Trophoblast cell (in vitro differentiated cells and primary cell): ENCODE data around the gene TSEN54.

Experiments
- DNase-seq, 2 donors: peaks; one replicate each; pipeline ENCODE4 v3.0.0-alpha.2; 2016
- H2AFZ ChIP-seq: 2 replicates; pipeline ENCODE4 v1.6.1; 2013; ENCODE audit warnings: low read length, moderate library complexity, mild to moderate bottlenecking; ENCODE audit not compliant: insufficient read depth, poor library complexity
- H2AK5ac ChIP-seq: 2 replicates; pipeline ENCODE4 v1.6.1; 2013; ENCODE audit warnings: mild to moderate bottlenecking, low read length
- H2BK120ac ChIP-seq: 2 replicates; pipeline ENCODE4 v1.6.1; 2013; ENCODE audit warnings: low read length, mild to moderate bottlenecking, moderate library complexity; ENCODE audit not compliant: insufficient read depth, poor library complexity
- H2BK12ac ChIP-seq: 2 replicates; pipeline ENCODE4 v1.6.1; 2013; ENCODE audit warnings: mild to moderate bottlenecking, low read length, moderate library complexity
- H2BK5ac ChIP-seq: 2 replicates; pipeline ENCODE4 v1.6.1; 2013; ENCODE audit warnings: low read length, low read depth, moderate library complexity, mild to moderate bottlenecking; ENCODE audit not compliant: poor library complexity
- H3K14ac ChIP-seq: 2 replicates; pipeline ENCODE4 v1.6.1; 2013; ENCODE audit warnings: mild to moderate bottlenecking, low read length
- H3K18ac ChIP-seq: 2 replicates; pipeline ENCODE4 v1.6.1; 2013; ENCODE audit warnings: mild to moderate bottlenecking, low read length
- H3K23ac ChIP-seq: 2 replicates; pipeline ENCODE4 v1.6.1; 2013; ENCODE audit warnings: low read length
- H3K27ac ChIP-seq: 2 replicates; pipeline ENCODE4 v1.5.1; 2013; ENCODE audit warnings: low read depth, mild to moderate bottlenecking, inconsistent platforms, low read length, moderate library complexity
- H3K27me3 ChIP-seq: 2 replicates; pipeline ENCODE4 v1.6.1; 2013; ENCODE audit warnings: inconsistent platforms, mild to moderate bottlenecking, low read length, moderate library complexity; ENCODE audit not compliant: insufficient read depth
- H3K36me3 ChIP-seq, 2 experiments: 1 replicate in 1 of 2; 2 replicates in 1 of 2; pipeline ENCODE4 v1.6.1; 2013; ENCODE audit warnings: low read length in 2 of 2, mild to moderate bottlenecking in 2 of 2, moderate library complexity in 1 of 2; ENCODE audit not compliant: insufficient read depth in 2 of 2, control insufficient read depth in 1 of 2
- H3K4ac ChIP-seq: 2 replicates; pipeline ENCODE4 v1.6.1; 2013; ENCODE audit warnings: low read depth, mild to moderate bottlenecking, low read length, moderate library complexity
- H3K4me1 ChIP-seq, 2 experiments: 1 replicate in 1 of 2; 2 replicates in 1 of 2; pipeline ENCODE4 v1.6.1; 2013; ENCODE audit warnings: low read length in 2 of 2, mild to moderate bottlenecking in 2 of 2, moderate library complexity in 1 of 2; ENCODE audit not compliant: insufficient read depth in 2 of 2, control insufficient read depth in 1 of 2
- H3K4me2 ChIP-seq: 2 replicates; pipeline ENCODE4 v1.6.1; 2013; ENCODE audit warnings: inconsistent platforms, mild to moderate bottlenecking, low read length, moderate library complexity
- H3K4me3 ChIP-seq: 2 replicates; pipeline ENCODE4 v1.5.1; 2013; ENCODE audit warnings: mild to moderate bottlenecking, low read depth, low read length, inconsistent platforms
- H3K79me1 ChIP-seq: one replicate; pipeline ENCODE4 v1.6.1; 2013; ENCODE audit warnings: low read length
- H3K79me2 ChIP-seq: 2 replicates; pipeline ENCODE4 v1.6.1; 2013; ENCODE audit warnings: low read length, mild to moderate bottlenecking; ENCODE audit not compliant: control insufficient read depth, insufficient read depth, poor library complexity
- H3K9ac ChIP-seq: 2 replicates; pipeline ENCODE4 v1.6.1; 2013; ENCODE audit warnings: mild to moderate bottlenecking, low read length
- H3K9me3 ChIP-seq: 2 replicates; pipeline ENCODE4 v1.6.1; 2013; ENCODE audit warnings: low read depth, mild to moderate bottlenecking, control low read depth, inconsistent platforms, low read length; ENCODE audit not compliant: insufficient read depth
- H4K12ac ChIP-seq: 2 replicates; pipeline ENCODE4 v1.6.1; 2013; ENCODE audit warnings: low read depth, mild to moderate bottlenecking, low read length, moderate library complexity
- H4K8ac ChIP-seq: 2 replicates; pipeline ENCODE4 v1.6.1; 2013; ENCODE audit warnings: low read depth, mild to moderate bottlenecking, low read length, moderate library complexity
- H4K91ac ChIP-seq: one replicate; pipeline ENCODE4 v1.6.1; 2013; ENCODE audit warnings: low read depth, mild to moderate bottlenecking, low read length, moderate library complexity
- WGBS: extraction: QIAGEN DNeasy Blood & Tissue Kit; methylation state at CpG from one replicate; pipeline ENCODE4 v1.1.7; 2013; ENCODE audit warnings: missing lambda C conversion rate; ENCODE audit not compliant: insufficient read length, insufficient coverage; ENCODE audit errors: extremely low coverage; 5-methylcytosine and 5-hydroxymethylcytosine counted together

Gene TSEN54

GRCh38 chr17:75512926-75513640 is 3.2 kb upstream of the TSEN54 start:
- no CpG with 5 or more reads among the region's 10 CpGs for WGBS
- H4K12ac ChIP-seq = no peak overlapping the region
- peaks cover 14 to 18% of the 10 kb centered on the region in 2 experiments for H3K4me1 ChIP-seq
- H2BK12ac ChIP-seq = no peak overlapping the region
- H3K27ac ChIP-seq = no peak overlapping the region
- H3K36me3 ChIP-seq = peaks cover 7 to 24% of the 10 kb centered on the region in 2 experiments
- no peak overlapping the region for H2AK5ac ChIP-seq
- no peak overlapping the region for H2AFZ ChIP-seq
- H4K8ac ChIP-seq = no peak overlapping the region
- H3K9me3 ChIP-seq = no peaks in the 10 kb centered on the region
- H3K4me3 ChIP-seq = no peak overlapping the region
- no peak overlapping the region for H3K18ac ChIP-seq
- peaks cover 9% of the 10 kb centered on the region for H3K79me2 ChIP-seq
- no peak for DNase-seq
- H3K4me2 ChIP-seq = no peak overlapping the region
- H2BK5ac ChIP-seq = no peak overlapping the region
- no peaks in the 10 kb centered on the region for H3K27me3 ChIP-seq
- H3K79me1 ChIP-seq = peaks cover 10% of the 10 kb centered on the region
- H3K23ac ChIP-seq = no peak overlapping the region
- H3K9ac ChIP-seq = no peak overlapping the region
- no peak overlapping the region for H3K14ac ChIP-seq
- H4K91ac ChIP-seq = no peak overlapping the region
- peak overlapping the region; percentile 34 for H3K4ac ChIP-seq
- no peak overlapping the region for H2BK120ac ChIP-seq

DNA sequence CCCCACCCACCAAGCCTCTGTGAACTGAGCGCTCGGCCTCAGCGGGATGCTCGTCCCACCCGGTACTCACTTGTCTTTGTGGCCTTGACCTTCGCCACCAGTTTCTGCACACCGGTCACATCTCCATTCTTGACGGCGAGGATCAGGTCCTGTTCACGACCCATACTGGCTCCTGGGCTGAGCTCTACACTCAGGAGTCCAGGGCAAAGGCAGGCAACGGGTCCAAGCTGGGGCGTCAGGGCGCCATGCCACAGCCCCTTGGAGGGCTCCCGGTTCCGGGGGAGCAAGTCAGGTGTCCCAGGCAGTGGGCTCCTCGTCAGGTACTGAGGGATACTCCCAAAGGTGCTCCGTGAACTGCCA is 2.7 kb upstream of the TSEN54 start:
- Histone ChIP-seq H4K8ac (no peak overlapping the region), H3K79me2 (peaks cover 9% of the 10 kb centered on the region), H2AFZ (no peak overlapping the region), H3K9ac (no peak overlapping the region), H3K18ac (no peak overlapping the region), H3K4me2 (peak overlapping the region; percentile 88), H4K91ac (no peak overlapping the region), H3K4ac (peak overlapping the region; percentile 34), H3K9me3 (no peaks in the 10 kb centered on the region), H2BK5ac (no peak overlapping the region), H3K4me3 (no peak overlapping the region), H3K4me1 (peaks cover 14 to 18% of the 10 kb centered on the region in 2 experiments), H3K79me1 (peaks cover 10% of the 10 kb centered on the region), H2AK5ac (no peak overlapping the region), H3K27me3 (no peaks in the 10 kb centered on the region), H3K36me3 (peaks cover 7 to 20% of the 10 kb centered on the region in 2 experiments), H3K23ac (no peak overlapping the region), H2BK12ac (no peak overlapping the region), H3K27ac (no peak overlapping the region), H3K14ac (no peak overlapping the region), H2BK120ac (no peak overlapping the region), H4K12ac (peak overlapping the region; percentile 16)
- no peak for DNase-seq
- WGBS = no CpG with 5 or more reads among the region's 17 CpGs

GRCh38 chr17:75514299-75514918 is 1.9 kb upstream of the TSEN54 start:
- Histone ChIP-seq H4K12ac (no peak overlapping the region), H3K79me1 (peaks cover 10% of the 10 kb centered on the region), H3K23ac (no peak overlapping the region), H2AK5ac (peak overlapping the region; percentile 18), H2BK12ac (no peak overlapping the region), H3K27me3 (no peaks in the 10 kb centered on the region), H3K4me3 (peak overlapping the region; percentile 87), H4K8ac (no peak overlapping the region), H3K4me1 (peaks cover 14 to 18% of the 10 kb centered on the region in 2 experiments), H3K14ac (peak overlapping the region; percentile 82), H3K9me3 (no peaks in the 10 kb centered on the region), H3K79me2 (peaks cover 9% of the 10 kb centered on the region), H3K27ac (no peak overlapping the region), H2BK5ac (no peak overlapping the region), H3K18ac (peak overlapping the region; percentile 67), H4K91ac (peak overlapping the region; percentile 85), H2AFZ (no peak overlapping the region), H2BK120ac (no peak overlapping the region), H3K36me3 (peaks cover 7 to 14% of the 10 kb centered on the region in 2 experiments), H3K4ac (peak overlapping the region; percentile 66), H3K9ac (peak overlapping the region; percentile 89), H3K4me2 (peak overlapping the region; percentile 88)
- no CpG with 5 or more reads among the region's 15 CpGs for WGBS
- no peak for DNase-seq

DNA sequence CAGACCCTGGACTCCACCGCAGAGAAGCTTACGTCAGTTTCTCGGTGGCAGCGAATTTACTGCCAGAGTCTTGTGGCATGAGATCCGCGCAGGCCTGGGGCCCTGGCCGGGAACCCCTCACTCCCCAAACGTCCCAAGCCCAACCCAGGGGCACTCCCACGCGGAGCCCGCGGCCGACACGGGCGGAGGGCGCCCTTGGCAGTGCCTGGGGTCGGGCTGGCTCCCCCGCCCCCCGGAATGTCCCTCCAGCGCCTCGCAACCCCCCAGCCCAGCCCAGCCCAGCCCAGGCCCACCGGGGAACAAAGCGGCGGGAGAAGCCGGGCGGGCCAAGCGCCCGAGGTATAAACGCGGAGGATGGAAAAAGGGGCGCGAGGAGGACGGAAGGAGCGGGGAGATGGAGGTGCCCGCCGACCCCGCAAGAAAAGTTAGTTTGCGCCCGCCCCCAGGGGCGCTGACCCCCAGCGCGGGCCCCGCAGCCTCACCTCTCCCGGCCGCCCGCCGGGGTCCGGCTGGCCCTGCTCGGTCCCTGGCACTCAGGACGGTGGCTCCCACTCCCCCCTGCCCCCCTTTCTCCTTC is 1.3 kb upstream of the TSEN54 start:
- Histone ChIP-seq H3K79me1 (peaks cover 10% of the 10 kb centered on the region), H3K4me3 (peak overlapping the region; percentile 87), H2BK12ac (no peak overlapping the region), H3K18ac (peak overlapping the region; percentile 67), H3K4me2 (peak overlapping the region; percentile 88), H4K8ac (peak overlapping the region; percentile 79), H4K91ac (peak overlapping the region; percentile 85), H3K4ac (peak overlapping the region; percentile 66), H3K36me3 (peaks cover 7 to 9% of the 10 kb centered on the region in 2 experiments), H2AFZ (peak overlapping the region; percentile 42), H3K27me3 (no peaks in the 10 kb centered on the region), H3K14ac (peak overlapping the region; percentile 82), H3K27ac (peak overlapping the region; percentile 10), H4K12ac (peak overlapping the region; percentile 81), H2AK5ac (peak overlapping the region; percentile 18), H3K9ac (peak overlapping the region; percentile 89), H3K79me2 (peaks cover 9% of the 10 kb centered on the region), H3K9me3 (no peaks in the 10 kb centered on the region), H2BK120ac (peak overlapping the region; percentile 39), H3K4me1 (peaks cover 14 to 18% of the 10 kb centered on the region in 2 experiments), H3K23ac (no peak overlapping the region), H2BK5ac (peak overlapping the region; percentile 83)
- WGBS = no CpG with 5 or more reads among the region's 50 CpGs
- no peak for DNase-seq
